ENCODE data around the gene VEPH1. TPM values are rescaled to one million over a fixed set of nuclear protein-coding genes. Genes with fewer than 3 reads are reported as not detected.

The VEPH1 gene
- total RNA-seq, 1 donor from 2014 or later: 3.7 TPM

GRCh38 chr3:157541506-157542236 lies 38.5 kb upstream of the VEPH1 start:
- no peak overlapping the region for H3K4me3 ChIP-seq (ENCODE audit: low read depth, low read length)
- TF ChIP-seq CTCF (conservative IDR thresholded peaks at IDR 0.05; ENCODE audit: low read depth, low read length): no peak
- no peak for DNase-seq (ENCODE audit: low read depth)

- DNase-seq (ENCODE audit: low read depth): no peak
- H3K4me3 ChIP-seq (ENCODE audit: low read depth, low read length): no peak overlapping the region
- no peak for TF ChIP-seq CTCF (conservative IDR thresholded peaks at IDR 0.05; ENCODE audit: low read depth, low read length)
These were observed 37.4 kb upstream of the VEPH1 start for GRCh38 chr3:157540656-157541055.

- TF ChIP-seq CTCF (conservative IDR thresholded peaks at IDR 0.05; ENCODE audit: low read depth, low read length): no peak
- H3K4me3 ChIP-seq (ENCODE audit: low read depth, low read length): no peak overlapping the region
- DNase-seq (ENCODE audit: low read depth): no peak
These were observed 32.5 kb upstream of the VEPH1 start for GRCh38 chr3:157535667-157536066.

GRCh38 chr3:157534725-157535161 lies 31.5 kb upstream of the VEPH1 start:
- no peak for DNase-seq (ENCODE audit: low read depth)
- no peak for TF ChIP-seq CTCF (conservative IDR thresholded peaks at IDR 0.05; ENCODE audit: low read depth, low read length)
- no peak overlapping the region for H3K4me3 ChIP-seq (ENCODE audit: low read depth, low read length)

- TF ChIP-seq CTCF (conservative IDR thresholded peaks at IDR 0.05; ENCODE audit: low read depth, low read length): no peak
- no peak for DNase-seq (ENCODE audit: low read depth)
- H3K4me3 ChIP-seq (ENCODE audit: low read depth, low read length): no peak overlapping the region
These were observed 30.3 kb upstream of the VEPH1 start for GRCh38 chr3:157533298-157534070.

GRCh38 chr3:157532529-157533297 lies 29.5 kb upstream of the VEPH1 start:
- peak; percentile 60 for DNase-seq (ENCODE audit: low read depth)
- TF ChIP-seq CTCF (conservative IDR thresholded peaks at IDR 0.05; ENCODE audit: low read depth, low read length): peak; percentile 86
- no peak overlapping the region for H3K4me3 ChIP-seq (ENCODE audit: low read depth, low read length)
